ENCODE measurements around the gene MPZL2. TPM values are rescaled to one million over a fixed set of nuclear protein-coding genes. Genes with fewer than 3 reads are reported as not detected.
A peak's percentile ranks its signal among the peaks of the same experiment; 100 is the strongest.

The MPZL2 gene
- 0.26 and 0.55 TPM in 2 replicates for total RNA-seq (2021)
- long read RNA-seq, partial matches to known transcripts = 0 of 1 reads
- long read RNA-seq, other reads (novel, unspliced or antisense) = 0 of 1 reads

DNA sequence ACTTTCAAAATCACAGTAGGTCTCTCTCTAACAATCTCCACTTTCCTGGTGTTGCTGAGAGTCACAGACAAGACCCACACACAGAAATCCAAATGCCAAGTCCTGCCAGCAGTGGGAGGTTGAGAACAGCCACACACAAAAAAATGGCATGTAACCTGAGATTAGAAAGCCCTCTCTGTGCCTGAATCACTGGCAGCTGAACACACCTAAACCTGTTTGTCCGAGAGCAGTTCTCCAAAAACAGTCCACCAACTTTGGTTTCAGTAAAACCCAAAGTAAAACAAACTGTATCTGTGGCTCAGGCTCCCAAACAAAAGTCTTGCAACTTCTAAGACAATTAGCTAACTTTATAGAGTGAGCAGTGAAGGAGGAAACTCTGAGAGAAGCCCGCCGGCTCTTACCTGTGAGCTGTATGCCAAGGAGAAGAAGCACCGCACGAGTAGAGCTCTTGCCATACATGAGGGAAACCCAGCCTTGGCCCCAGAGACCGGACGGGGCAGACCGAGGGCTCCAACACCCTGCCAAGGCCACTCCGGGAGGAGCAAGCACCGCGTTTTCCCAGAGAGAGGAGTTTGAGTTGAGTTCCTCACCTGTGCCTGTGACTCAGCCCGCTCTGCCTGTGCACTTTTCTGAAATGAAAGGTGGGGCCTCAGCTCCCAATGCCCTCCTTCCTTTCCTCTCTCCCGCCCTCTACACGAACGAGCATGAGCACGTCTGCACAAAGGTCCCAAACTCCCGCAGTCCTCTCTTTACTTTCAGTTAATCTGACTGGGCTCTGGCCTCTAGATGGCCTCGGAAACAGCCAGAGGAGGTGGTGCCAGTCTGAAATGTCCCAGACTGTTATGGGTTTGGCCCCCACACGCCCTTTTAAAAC is at the start of gene MPZL2:
MPZL2 (minus strand) TSS at position 603 of the 874 bp plus-strand sequence; CDS start at position 459, 144 bp downstream.
- no peak within 1 kb of the TSS for H4K91ac ChIP-seq (ENCODE audit: insufficient read length, low read depth, low read length)
- no peak within 1 kb of the TSS for H3T11ph ChIP-seq (ENCODE audit: low read length)
- H2BK20ac ChIP-seq (ENCODE audit: low read depth, low read length, poor library complexity, severe bottlenecking) = no peak within 1 kb of the TSS
- H3K36me3 Mint-ChIP-seq (ENCODE audit: insufficient read depth in 1 of 3, low read depth in 3 of 3) = no peaks in the 10 kb centered on the region
- no peak within 1 kb of the TSS for H4K5ac ChIP-seq (ENCODE audit: insufficient read length, low read depth, low read length)
- TF ChIP-seq, protein P1, sequence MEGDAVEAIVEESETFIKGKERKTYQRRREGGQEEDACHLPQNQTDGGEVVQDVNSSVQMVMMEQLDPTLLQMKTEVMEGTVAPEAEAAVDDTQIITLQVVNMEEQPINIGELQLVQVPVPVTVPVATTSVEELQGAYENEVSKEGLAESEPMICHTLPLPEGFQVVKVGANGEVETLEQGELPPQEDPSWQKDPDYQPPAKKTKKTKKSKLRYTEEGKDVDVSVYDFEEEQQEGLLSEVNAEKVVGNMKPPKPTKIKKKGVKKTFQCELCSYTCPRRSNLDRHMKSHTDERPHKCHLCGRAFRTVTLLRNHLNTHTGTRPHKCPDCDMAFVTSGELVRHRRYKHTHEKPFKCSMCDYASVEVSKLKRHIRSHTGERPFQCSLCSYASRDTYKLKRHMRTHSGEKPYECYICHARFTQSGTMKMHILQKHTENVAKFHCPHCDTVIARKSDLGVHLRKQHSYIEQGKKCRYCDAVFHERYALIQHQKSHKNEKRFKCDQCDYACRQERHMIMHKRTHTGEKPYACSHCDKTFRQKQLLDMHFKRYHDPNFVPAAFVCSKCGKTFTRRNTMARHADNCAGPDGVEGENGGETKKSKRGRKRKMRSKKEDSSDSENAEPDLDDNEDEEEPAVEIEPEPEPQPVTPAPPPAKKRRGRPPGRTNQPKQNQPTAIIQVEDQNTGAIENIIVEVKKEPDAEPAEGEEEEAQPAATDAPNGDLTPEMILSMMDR (conservative IDR thresholded peaks at IDR 0.05) = 0 out of 3 replicates have a peak, but pooled peaks have one; percentile 9
- peaks cover 25 to 37% of the 10 kb centered on the region in 2 experiments for H3K4me1 Mint-ChIP-seq
- H3K14ac ChIP-seq (ENCODE audit: insufficient read depth, low read length) = peak within 1 kb of the TSS; percentile 66
- H3K4ac ChIP-seq (ENCODE audit: low read depth, low read length) = no peak within 1 kb of the TSS
- no peaks in the 10 kb centered on the region for H3K79me1 ChIP-seq (ENCODE audit: insufficient read depth, low read depth, low read length, poor library complexity, severe bottlenecking)
- no peaks in the 10 kb centered on the region; the same call in none of the 2 replicates for H3K4me1 ChIP-seq (ENCODE audit: insufficient read depth, low read length)
- peak within 1 kb of the TSS; percentile 33 for H3K9ac ChIP-seq (ENCODE audit: extremely low read depth, insufficient read length, low read length)
- H3K9me3 ChIP-seq (ENCODE audit: control insufficient read depth, low read depth, low read length) = no peaks in the 10 kb centered on the region
- peak; percentile 74 for DNase-seq
- no peak within 1 kb of the TSS for H2BK5ac ChIP-seq (ENCODE audit: insufficient read length, low read length)
- no peak within 1 kb of the TSS for H2AK5ac ChIP-seq (ENCODE audit: insufficient read length, low read length)
- no peaks in the 10 kb centered on the region; a peak in 1 of 5 replicates for H3K9me3 Mint-ChIP-seq
- no peak within 1 kb of the TSS for H2BK12ac ChIP-seq (ENCODE audit: insufficient read length, low read depth, low read length)
- H2BK120ac ChIP-seq (ENCODE audit: low read depth, low read length, poor library complexity, severe bottlenecking) = no peak within 1 kb of the TSS
- peaks cover 88% of the 10 kb centered on the region for H3K27me3 Mint-ChIP-seq (ENCODE audit: low read depth)
- no peak within 1 kb of the TSS for H2BK15ac ChIP-seq (ENCODE audit: low read depth, low read length)
- peak within 1 kb of the TSS; percentile 38 for H3K18ac ChIP-seq (ENCODE audit: insufficient read length, low read depth, low read length)
- peaks cover 8% of the 10 kb centered on the region; the same call in 1 of the 2 replicates for H3K27me3 ChIP-seq (ENCODE audit: insufficient read depth, low read length)
- peak within 1 kb of the TSS in 2 of 3 experiments; percentile 17 to 62; a peak in 4 of 7 replicates for H3K27ac Mint-ChIP-seq
- H2AFZ ChIP-seq (ENCODE audit: low read length) = peak within 1 kb of the TSS; percentile 0
- no peaks in the 10 kb centered on the region for H4K20me1 ChIP-seq (ENCODE audit: control insufficient read depth, insufficient read depth, insufficient read length)
- H4K8ac ChIP-seq (replicated peaks; ENCODE audit: insufficient read length, low read depth, low read length) = no peak within 1 kb of the TSS
- no peak within 1 kb of the TSS for H3K56ac ChIP-seq (ENCODE audit: insufficient read length, low read depth, low read length)
- no CpG with 5 or more reads among the region's 19 CpGs for WGBS (ENCODE audit: extremely low coverage, insufficient read length, low lambda C conversion rate)
- H3K4me3 Mint-ChIP-seq = peak within 1 kb of the TSS; percentile 62 to 69
- no peak within 1 kb of the TSS for H3K23ac ChIP-seq (ENCODE audit: insufficient read length, low read depth, low read length)
- H3K4me2 ChIP-seq (ENCODE audit: insufficient read depth, insufficient read length, low read length) = peak within 1 kb of the TSS; percentile 55
- H3K23me2 ChIP-seq (ENCODE audit: insufficient read length, low read depth, low read length, poor library complexity, severe bottlenecking) = peaks cover 4% of the 10 kb centered on the region
- H3K79me2 ChIP-seq (ENCODE audit: insufficient read depth, low read length) = no peaks in the 10 kb centered on the region
- no peak within 1 kb of the TSS for H3K27ac ChIP-seq (ENCODE audit: insufficient read length, low read depth, low read length)

All from H9 (cell line).